SK-N-MC (cell line): Measurements from ENCODE around the gene LGALS3BP.

Experiments
- DNase-seq: peaks from one replicate; pipeline ENCODE4 v3.0.0-alpha.2; 2011; ENCODE audit warnings: low read depth, low spot score
- H3K27ac ChIP-seq: fragments of 200-600 bp; sonication (generic); 2 replicates; pipeline ENCODE4 v1.5.1; 2016; ENCODE audit warnings: mixed run types
- H3K36me3 ChIP-seq: fragments of 200-600 bp; sonication (generic); 2 replicates; pipeline ENCODE4 v1.6.1; 2017; ENCODE audit warnings: antibody characterized with exemption, low read length, mixed read lengths; ENCODE audit not compliant: insufficient read depth
- H3K4me3 ChIP-seq: fragments of 200-600 bp; sonication (generic); 2 replicates; pipeline ENCODE4 v1.5.1; 2016
- H3K9ac ChIP-seq: fragments of 200-600 bp; sonication (generic); 2 replicates; pipeline ENCODE4 v1.8.0; 2017; ENCODE audit warnings: mixed run types, mixed read lengths; ENCODE audit not compliant: insufficient read length
- H3K9me3 ChIP-seq: fragments of 200-600 bp; sonication (generic); 2 replicates; pipeline ENCODE4 v1.6.1; 2017; ENCODE audit warnings: low read depth, mild to moderate bottlenecking, antibody characterized with exemption, low read length, moderate library complexity, mixed read lengths
- EZH2 ChIP-seq: fragments of 200-600 bp; sonication (generic); IDR thresholded peaks from one replicate; pipeline ENCODE4 v1.6.1; 2017; ENCODE audit warnings: antibody characterized with exemption
- FOXP2 ChIP-seq: optimal IDR thresholded peaks from 2 replicates; pipeline ENCODE3; 2011; ENCODE audit warnings: mild to moderate bottlenecking, moderate library complexity; ENCODE audit not compliant: insufficient read depth; ENCODE audit errors: extremely low read length, control extremely low read depth
- POLR2AphosphoS5 ChIP-seq: IDR thresholded peaks from 2 replicates; pipeline ENCODE4 v1.6.1; 2012; ENCODE audit warnings: mild to moderate bottlenecking, low read depth, low read length, borderline replicate concordance

The LGALS3BP gene

DNA sequence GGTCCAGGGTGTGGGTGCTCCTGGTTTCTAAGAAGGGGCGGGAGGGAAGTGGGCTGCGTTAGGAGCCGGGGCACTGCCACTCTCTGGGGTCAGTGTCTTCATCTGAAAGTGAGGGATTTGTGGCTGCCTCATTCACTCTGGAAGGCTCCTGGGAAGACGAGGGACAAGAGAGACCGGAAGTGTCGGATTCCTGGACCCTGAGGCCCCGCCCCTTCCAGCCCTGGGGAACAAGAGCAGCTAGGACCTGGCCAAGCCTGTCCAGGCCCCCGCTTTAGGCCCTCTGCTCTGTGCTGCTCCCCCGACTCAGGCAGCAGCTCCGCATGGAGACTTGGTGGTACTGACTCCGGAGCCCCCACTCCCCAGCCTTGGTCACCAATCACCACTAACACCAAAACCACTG, 6.5 kb downstream of the LGALS3BP start:
- Histone ChIP-seq H3K27ac (no peak overlapping the region; the same call in 1 of the 2 replicates), H3K36me3 (peaks cover 24% of the 10 kb centered on the region; the same call in 1 of the 2 replicates), H3K9ac (no peak overlapping the region), H3K4me3 (no peak overlapping the region), H3K9me3 (no peaks in the 10 kb centered on the region)
- no peak for DNase-seq
- TF ChIP-seq EZH2 = no peak
- no peak for TF ChIP-seq POLR2AphosphoS5
- no peak for TF ChIP-seq FOXP2

DNA sequence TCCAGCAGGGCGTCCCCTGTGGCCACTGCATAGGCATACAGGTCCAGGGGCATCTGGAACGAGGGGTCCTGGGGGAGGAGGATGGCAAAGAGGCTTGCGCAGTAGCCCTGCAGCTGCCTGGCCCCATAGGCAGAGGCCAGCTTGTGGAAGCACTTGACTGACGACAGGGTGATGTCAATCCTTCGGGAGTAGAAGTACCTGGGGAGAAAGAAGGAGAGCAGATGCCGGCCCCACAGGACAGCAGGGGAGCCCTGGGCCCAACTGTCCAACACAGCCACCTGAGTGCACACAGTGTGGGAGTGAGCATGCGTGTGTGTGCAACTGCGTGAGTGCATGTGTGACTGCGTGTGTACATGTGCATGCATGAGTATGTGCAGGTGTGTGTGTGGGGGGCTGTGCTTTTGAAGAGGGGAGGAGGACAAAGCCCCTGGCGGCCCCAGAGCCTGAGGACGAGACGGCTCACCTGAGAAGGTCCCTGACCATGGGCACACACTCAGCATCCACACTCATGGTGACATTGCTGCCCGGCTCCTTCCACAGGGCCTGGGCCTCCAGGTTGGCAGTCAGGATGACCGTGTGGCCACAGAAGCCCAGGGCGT, 7.1 kb downstream of the LGALS3BP start:
- Histone ChIP-seq H3K9ac (no peak overlapping the region), H3K27ac (no peak overlapping the region), H3K36me3 (peaks cover 19% of the 10 kb centered on the region; the same call in 1 of the 2 replicates)

DNA sequence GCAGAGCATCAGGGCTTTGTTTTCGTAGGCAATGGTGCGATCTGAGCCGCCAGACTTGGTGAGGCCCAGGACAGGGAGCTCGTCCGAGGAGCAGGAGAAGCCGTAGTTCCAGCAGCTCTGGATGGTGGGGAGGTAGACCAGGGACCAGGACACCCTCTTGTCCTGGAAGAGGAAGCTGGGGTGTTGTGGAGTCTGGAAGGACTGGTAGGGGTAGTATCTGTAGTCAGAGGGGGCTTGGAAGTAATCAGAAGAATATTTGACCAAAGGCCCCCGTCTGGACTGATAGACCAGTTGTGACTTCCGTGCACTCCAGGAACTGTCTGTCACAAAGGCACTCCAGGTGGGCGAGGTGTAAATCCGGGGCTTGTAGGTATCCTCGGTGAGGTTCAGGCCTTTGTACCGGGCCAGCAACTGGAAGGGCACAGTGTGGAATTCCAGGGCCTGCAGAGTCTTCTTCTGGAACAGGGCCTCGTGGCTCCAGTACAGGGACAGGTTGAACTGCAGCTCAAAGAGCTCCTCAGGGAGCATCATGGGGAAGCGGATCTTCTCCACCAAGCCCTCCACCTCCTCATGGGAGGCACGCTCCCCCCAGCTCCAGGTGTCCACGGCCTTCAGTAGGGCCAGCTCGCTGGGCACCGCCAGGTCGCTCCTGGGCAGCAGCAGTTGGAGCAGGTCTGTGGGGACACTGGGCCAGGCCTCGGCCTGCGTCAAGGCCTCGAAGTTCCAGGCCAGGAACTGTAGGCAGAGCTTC, 7.8 kb downstream of the LGALS3BP start:
- TF ChIP-seq EZH2 (no peak), POLR2AphosphoS5 (no peak), FOXP2 (no peak)
- DNase-seq = no peak
- no peak overlapping the region for H3K9ac ChIP-seq
- H3K27ac ChIP-seq = no peak overlapping the region
- no peaks in the 10 kb centered on the region for H3K9me3 ChIP-seq
- H3K4me3 ChIP-seq = no peak overlapping the region
- peaks cover 15% of the 10 kb centered on the region; the same call in 1 of the 2 replicates for H3K36me3 ChIP-seq

More for the DNA sequence above, 7.1 kb downstream of the LGALS3BP start:
- no peak overlapping the region for H3K4me3 ChIP-seq
- DNase-seq = no peak
- no peaks in the 10 kb centered on the region for H3K9me3 ChIP-seq
- TF ChIP-seq EZH2 (no peak), POLR2AphosphoS5 (no peak), FOXP2 (no peak)

DNA sequence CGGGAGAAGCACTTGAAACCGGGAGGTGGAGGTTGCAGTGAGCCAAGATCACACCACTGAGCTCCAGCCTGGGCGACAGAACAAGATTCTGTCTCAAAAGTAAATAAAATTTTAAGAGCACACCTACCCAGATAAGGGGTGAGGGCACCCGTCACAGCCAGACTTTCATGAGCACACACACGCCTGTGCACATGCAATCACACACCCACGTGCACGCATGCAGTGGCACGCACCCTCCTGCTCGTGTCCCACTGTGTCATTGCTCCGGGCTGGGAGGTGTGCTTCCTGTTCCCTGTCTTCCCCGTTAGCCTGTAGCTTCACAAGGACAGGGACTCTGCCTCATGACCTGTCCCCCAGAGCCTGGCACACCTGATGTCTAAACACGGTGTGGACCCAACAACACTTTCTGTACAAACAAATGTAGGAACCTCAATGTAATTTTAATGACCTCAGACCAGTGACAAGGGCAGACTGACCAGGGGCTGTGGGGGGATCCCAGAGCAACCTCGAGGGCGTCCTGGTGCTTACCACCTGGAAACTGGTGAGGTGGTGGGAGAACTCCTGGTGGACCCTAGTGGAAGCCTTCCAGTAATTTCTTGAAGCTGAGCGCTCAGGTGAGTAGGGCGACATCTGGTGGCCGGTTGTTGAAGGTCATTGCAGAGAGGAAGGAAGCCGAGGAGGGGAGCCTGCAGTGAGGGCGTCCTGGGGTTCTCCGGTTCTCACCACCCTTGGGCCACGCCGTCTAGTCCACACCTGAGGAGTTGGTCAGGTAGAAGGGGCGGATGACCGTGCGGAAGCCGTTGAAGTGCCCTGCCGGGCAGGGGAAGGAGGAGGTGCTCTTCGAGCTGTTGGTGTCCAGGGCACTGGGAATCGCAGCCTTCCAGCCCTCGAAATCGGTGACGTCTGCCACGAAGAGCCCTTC, 8.6 kb downstream of the LGALS3BP start:
- TF ChIP-seq EZH2 (no peak), FOXP2 (peak; percentile 17), POLR2AphosphoS5 (no peak)
- DNase-seq = no peak
- Histone ChIP-seq H3K4me3 (no peak overlapping the region), H3K9ac (no peak overlapping the region), H3K36me3 (peaks cover 7% of the 10 kb centered on the region; the same call in 1 of the 2 replicates), H3K27ac (no peak overlapping the region), H3K9me3 (no peaks in the 10 kb centered on the region)

DNA sequence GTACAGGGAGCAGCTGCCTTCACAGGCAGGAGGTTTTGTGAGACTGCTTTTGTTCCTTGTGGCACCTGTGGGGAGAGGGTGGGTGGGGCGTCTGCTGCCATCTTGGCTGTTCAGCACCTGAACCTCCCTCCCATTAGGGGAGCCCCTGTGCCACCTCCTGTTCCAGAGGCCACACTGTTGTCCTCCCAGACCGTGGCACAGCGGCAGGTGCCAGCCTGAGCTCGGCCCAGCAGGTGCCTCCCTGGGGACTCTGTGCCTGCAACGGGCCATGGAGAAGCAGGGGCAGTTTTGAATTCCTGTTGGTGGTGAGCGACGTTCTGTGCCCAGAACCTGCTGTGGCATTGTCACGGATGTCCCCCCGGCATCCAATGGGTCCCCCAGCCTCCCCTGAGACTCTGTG, 9.9 kb downstream of the LGALS3BP start:
- Histone ChIP-seq H3K9ac (no peak overlapping the region), H3K27ac (no peak overlapping the region), H3K4me3 (no peak overlapping the region), H3K9me3 (no peaks in the 10 kb centered on the region), H3K36me3 (peaks cover 7% of the 10 kb centered on the region; the same call in 1 of the 2 replicates)
- TF ChIP-seq FOXP2 = no peak
- TF ChIP-seq EZH2 = no peak
- TF ChIP-seq POLR2AphosphoS5 = no peak
- no peak for DNase-seq

DNA sequence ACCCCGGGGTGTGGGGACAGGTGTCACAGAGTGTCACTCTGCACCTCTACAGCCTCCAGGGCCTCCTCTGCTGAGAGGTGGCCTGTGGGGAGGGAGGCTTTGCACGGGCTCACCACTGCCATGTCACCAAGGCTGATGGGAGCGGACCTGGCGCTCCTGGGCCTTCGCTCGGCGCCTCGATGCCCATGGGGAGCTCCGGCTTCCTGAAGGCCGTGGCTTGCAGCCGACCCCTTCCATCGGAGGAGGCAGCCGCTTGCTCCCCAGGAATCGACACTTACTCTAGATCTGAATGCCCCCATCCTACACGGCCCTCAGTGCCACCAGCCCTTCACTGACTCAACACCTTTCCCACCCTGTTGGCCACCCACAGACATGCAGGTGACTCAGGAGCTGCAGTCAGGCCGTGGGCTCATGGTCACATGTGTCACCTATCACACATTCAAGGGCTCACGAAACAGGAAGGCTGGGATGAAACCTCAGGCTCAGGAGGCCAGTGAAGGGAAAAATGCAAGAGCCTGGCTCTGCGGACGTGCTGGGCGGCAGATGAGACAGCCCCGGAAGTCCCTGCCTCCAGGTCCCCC, 11.9 kb downstream of the LGALS3BP start:
- H3K9ac ChIP-seq = no peak overlapping the region
- DNase-seq = no peak
- TF ChIP-seq FOXP2 (no peak), POLR2AphosphoS5 (no peak), EZH2 (no peak)
- H3K4me3 ChIP-seq = no peak overlapping the region
- H3K9me3 ChIP-seq = no peaks in the 10 kb centered on the region
- no peaks in the 10 kb centered on the region; the same call in 1 of the 2 replicates for H3K36me3 ChIP-seq
- H3K27ac ChIP-seq = no peak overlapping the region

DNA sequence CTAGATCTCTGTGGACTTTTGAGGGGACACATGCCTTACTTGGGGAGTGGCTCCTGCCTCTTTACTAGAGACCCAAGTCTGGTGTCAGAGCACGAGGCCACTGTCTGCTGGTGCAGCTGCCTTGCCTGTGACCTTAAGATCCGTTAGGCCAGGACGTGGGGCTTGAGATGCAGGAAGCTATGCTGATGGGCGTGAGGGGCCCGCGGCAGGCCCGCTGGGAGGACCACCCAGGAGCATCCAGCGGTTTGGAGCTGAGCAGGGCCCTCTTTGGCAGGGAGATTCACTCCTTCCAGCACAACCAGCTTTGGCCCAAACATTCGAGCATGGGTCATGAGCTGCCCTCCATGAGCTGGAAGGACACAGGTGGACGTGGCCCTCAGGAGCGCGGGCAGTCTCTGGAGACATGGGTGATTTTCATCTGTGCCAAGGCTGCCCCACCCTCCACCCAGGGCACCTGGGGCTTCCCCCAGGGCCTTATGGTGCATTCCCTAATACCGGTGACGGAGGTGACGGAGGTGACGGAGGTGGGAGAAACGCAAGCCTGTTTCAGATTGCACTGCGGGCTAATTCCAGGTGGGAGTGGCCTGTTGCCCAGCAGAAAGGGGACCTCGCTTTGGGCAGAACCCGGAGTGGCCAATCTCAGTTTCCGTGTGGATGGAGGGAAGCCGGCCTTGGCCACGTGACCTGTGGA, 12.7 kb downstream of the LGALS3BP start:
- Histone ChIP-seq H3K9me3 (no peaks in the 10 kb centered on the region), H3K27ac (no peak overlapping the region), H3K9ac (no peak overlapping the region), H3K36me3 (no peaks in the 10 kb centered on the region; the same call in 1 of the 2 replicates), H3K4me3 (no peak overlapping the region)
- no peak for TF ChIP-seq POLR2AphosphoS5
- TF ChIP-seq FOXP2 = no peak
- no peak for TF ChIP-seq EZH2
- no peak for DNase-seq
